HG03139 (cell line): ENCODE results near the gene AURKAIP1.
A peak's percentile ranks its signal among the peaks of the same experiment; 100 is the strongest.
"Not testable (repeated sequence)": the region's sequence is repeated elsewhere in the genome, so short reads cannot be mapped to it uniquely, and the experiment has no call there.

Experiments used
- ATAC-seq: cut with Tn5 transposase; IDR thresholded peaks from one replicate; pipeline ENCODE4 v1.9.1; 2021; ENCODE audit not compliant: unreplicated experiment

The AURKAIP1 gene

DNA sequence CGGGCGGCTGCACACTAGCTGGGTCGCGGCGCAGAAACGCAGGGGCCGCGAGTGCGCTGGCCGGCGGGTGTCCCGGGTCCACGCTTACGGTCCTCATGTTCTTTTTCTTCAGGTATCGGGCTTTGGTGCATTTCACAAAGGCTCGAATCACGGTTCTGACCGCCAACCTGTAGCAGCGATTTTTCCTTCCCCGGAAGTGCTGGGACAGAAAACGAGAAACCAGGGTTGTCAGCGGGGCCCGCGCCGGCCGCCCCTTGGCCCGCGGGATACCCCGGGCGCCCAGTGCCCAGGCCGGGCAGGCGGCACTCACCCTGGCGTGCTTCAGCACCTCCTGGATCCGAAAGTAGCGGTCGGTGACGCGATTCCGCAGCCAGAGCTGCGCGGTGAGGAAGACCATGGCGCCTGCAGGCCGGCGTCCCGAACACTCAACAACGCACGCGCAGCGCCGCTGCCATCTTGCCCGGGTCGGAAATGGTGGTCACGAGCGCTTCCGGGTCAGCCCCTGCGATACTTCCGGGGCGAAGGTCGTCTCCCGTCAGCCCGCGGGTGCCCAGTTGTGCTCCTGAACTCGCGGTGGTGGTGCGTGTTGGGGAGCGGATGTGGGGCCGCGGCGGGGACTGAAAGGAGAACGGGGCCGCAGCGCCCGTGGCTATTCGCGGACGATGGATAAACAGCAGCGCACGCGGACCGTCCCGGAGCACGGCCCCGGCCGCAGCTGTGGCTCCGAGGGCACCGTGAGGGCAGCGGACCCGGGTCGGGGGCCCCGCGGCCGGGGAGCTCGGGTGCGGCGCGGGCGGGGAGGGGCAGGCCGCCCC, 32.0 kb upstream of the AURKAIP1 start, which contains the start of gene MRPL20:
Gene MRPL20 (minus strand): TSS at position 473 of the 815 bp plus-strand sequence. CDS start 76 bp downstream, at position 397.
- peak; percentile 85 for ATAC-seq

GRCh38 chr1:1406101-1406820, 31.3 kb upstream of the AURKAIP1 start:
- ATAC-seq = no peak

- ATAC-seq = no peak
Observed at GRCh38 chr1:1403653-1404052, 28.6 kb upstream of the AURKAIP1 start.

DNA sequence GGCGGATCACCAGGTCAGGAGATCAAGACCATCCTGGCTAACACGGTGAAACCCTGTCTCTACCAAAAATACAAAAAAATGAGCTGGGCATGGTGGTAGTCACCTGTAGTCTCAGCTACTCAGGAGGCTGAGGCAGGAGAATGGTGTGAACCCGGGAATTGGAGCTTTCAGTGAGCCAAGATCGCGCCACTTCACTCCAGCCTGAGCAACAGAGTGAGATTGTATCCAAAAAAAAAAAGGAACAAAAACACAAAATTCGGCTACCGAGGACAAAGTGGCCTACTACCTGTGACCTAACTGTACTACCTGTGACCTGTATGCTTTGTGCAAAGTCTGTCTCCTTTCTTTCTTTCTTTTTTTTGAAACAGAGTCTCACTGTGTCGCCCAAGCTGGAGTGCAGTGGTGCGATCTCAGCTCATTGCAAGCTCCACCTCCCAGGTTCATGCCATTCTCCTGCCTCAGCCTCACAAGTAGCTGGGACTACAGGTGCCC, 27.9 kb upstream of the AURKAIP1 start:
- not testable (repeated sequence) for ATAC-seq

DNA sequence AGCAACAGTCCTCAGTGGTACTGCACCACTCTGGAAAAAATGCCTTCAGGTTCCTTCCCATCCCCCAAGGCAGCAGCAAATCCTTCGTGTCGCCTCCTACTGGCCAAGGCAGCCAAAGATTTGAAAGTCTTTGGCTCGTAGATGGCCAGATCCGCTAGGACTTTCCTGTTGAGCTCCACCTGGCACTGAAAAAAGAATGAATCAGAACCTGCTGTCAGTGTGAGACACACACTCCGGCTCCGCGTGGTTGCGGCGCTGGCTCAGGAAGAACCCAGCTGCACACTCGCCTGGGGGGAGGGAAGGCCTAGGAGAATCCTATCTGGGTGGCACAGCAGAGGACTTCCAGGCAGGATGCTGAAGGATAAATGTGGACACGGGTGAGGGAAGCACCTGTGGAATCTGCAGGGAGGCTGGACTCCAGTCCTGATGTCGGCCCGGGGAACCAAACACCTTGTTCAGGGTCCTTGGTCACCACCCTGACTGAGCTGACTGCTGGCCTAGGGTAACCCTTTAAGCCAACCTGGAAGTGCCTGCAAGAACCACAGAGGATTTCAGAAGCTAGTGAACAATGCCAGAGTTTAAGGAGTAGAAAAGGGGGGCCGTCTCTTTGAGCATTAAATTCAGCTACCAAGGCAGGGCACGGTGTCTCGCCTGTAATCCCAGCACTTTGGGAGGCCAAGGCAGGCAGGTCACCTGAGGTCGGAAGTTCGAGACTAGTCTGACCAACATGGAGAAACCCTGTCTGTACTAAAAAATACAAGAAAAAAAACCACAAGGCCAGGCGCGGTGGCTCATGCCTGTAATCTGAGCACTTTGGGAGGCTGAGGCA, 27.3 kb upstream of the AURKAIP1 start:
- ATAC-seq = no peak

DNA sequence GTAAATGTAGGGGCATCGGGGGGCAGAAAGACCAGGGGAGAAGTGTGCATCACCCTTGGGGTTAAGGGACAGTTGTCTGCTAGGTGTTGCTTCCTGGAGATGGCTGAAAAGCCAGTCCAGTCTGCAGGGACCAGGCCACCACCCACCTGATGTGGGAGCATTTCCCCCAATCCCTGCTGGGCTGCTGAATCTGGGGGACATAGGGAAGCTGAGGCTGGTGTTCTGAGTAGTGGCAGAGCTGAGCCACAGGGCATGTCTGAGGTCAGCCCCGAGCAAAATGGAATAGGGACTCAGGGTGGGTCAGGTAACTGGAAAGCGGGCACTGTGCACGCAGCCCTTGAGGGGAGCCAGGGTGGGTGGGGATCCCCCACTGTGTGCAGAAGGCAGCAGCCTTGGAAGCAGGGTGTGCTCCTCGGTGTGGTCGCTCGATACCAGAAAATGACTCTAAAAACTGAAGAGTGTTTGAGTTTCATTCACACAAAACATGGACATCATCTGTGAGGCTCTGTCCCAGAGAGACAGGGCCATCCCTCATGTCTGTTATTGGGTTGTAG, 26.5 kb upstream of the AURKAIP1 start:
- ATAC-seq = no peak

DNA sequence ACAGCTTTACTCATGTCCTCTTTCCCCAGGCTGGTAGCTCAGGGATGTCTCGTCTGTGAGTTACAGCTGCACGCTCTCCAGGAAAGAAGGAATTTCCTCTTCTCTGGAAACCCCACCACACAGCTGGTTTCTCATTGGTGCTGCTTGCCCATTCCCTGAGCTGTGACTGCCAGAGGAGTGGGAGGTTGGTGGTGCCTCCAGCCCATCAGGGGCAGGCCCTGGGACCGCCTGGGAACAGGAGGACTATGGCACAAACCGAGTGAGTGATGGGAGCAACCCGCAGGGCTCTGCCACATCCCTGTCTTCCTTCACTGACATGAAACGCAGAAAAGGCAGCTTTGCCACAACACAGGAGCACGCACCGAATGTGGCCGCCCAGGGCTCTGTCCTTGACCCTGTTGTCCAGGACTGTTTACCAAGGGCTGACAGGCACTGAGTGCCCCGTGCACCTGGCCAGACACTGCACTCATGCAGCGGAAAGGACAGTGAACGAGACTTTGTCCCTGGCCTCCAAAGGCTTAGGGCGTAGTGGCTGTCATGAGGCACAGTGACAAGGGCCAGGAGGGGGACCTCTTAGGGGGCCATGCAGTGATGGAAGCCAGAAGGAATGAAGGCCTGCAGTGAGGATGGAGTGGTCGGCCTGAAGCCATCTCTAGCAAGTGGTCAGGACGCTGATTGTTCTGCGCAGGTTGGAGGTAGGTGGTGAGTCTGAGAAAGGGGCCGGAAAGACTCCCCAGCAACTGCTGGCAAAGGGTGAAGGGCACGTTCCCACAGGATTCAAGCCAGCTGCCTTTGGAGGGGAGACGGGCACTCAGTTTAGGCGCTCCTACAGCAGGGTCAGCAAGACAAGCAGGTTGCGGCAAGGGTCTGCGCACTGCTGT, 25.8 kb upstream of the AURKAIP1 start:
- ATAC-seq = no peak

- ATAC-seq = no peak
Observed at GRCh38 chr1:1399872-1400575, 25.0 kb upstream of the AURKAIP1 start.

DNA sequence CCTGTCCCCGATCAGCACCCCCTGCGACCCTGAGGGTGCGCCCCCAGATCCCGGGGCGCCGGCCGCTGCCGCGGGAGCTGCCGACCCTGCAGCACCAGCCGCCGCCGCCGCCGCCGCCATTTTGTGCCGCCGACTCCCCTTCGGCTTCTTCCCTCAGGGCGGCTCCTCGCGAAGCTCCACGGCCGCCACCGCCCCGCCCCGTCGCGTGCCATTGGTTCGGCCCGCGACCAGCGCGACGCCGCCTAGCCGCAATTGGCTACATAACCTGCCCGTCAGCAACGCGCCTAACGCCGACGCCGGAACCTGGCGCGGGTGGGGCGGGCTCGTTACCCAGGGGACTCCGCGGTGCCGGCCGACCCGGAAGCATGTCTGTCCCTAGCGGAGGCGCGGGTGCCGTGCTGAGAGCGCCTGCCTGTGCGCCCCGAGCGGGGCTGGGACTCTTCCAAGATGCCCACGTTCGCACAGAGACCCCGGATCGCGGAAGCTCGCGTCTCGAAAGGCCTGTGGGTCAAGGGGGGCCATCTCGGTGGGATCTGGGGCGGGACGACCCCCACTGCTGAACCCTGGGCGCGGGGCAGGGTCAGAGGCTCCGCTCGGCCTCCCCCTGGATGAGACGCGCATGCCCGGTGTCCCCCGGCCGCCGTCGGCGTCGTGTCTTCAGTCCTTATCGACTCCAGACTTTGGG, 24.3 kb upstream of the AURKAIP1 start, which contains the start of gene CCNL2:
Gene CCNL2 (minus strand): TSS at position 149 of the 685 bp plus-strand sequence. CDS start 29 bp downstream, at position 120.
- peak; percentile 93 for ATAC-seq

- peak; percentile 5 for ATAC-seq
Observed at GRCh38 chr1:1398677-1399186, 23.7 kb upstream of the AURKAIP1 start.

- ATAC-seq = no peak
Observed at GRCh38 chr1:1397839-1398523, 23.0 kb upstream of the AURKAIP1 start.

DNA sequence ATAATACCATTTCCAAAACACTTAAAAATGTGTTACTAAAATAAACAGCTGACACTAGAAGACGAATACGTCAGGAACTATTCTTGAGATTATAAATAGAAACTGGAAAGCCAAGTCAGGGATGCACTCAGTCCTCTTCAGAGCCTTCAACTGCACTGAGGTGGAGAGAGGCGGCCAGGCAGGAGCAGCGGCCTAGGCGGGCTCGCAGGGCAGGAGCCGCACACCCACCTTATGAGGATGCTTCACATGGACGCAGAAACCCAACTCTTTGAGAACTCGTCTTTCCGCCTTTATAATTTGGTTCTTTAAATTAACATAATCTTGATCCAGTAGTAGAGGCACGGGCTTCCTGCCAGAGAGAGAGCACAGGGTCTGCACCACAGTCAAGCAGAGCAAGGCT, 20.2 kb upstream of the AURKAIP1 start:
- ATAC-seq = no peak

DNA sequence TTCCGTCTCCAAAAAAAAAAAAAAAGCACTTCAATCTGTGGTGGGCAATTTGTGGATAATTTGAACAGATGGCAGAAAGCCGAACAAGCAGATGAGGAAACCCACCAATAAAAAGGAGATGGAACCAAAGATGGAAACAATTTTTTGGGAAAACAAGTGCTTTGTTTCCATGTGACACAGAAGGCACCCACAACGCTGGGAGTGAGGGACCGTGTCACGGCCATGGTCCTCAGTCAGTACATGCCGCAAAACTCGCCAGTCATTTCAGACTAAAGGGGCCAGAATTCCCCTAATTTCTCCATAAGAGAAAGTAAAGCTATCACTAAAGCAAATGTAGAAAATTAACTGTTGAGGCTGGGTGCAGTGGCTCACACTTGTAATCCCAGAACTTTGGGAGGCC, 19.1 kb upstream of the AURKAIP1 start:
- no peak for ATAC-seq

DNA sequence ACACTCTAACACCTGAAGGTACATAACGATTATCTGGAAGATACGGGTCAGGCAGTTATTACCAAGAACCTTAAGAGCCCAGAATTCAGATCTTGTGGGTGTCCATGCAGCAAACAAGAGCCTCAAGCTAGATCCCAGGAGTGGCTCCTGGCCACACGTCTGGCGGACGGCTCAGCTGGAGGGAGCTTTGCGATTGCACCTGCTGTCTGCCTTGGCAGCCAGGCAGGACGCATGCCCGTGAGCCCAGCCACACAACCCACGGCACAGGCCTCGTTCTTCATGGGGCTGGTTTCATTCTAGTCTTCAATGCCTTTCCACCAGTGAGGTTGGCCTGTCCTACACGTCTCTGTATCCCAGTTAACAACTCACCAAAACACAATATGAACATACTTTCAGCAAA, 18.4 kb upstream of the AURKAIP1 start:
- no peak for ATAC-seq

DNA sequence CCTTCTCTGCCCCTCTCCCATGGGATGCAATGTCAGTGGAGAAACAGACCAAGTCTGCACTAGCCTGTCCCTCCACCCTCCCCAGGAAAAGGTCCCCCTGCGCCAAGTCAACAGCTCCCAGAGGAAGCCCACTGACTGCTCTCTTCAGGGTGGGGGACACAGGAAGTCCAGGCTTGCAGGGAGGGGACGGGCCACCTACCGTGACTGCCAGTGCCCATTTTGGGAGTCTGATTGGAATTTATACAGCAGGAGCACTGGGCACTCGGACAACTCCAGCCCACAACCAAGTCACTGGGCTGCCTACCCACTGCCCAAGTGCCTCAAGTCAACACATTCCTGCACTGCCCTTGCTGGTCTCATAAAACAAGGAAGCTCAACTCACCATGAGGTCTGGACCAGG, 18.0 kb upstream of the AURKAIP1 start:
- ATAC-seq = no peak

GRCh38 chr1:1391225-1391624, 16.2 kb upstream of the AURKAIP1 start:
- ATAC-seq = no peak

GRCh38 chr1:1390675-1391074, 15.7 kb upstream of the AURKAIP1 start:
- ATAC-seq = no peak

- ATAC-seq = no peak
Observed at GRCh38 chr1:1388078-1388472, 13.1 kb upstream of the AURKAIP1 start.
